A549 (cell line): Measurements from ENCODE around the gene SLC8A2. TPM values are rescaled to one million over a fixed set of nuclear protein-coding genes. Genes with fewer than 3 reads are reported as not detected.

ENCODE experiments used
- ATAC-seq, 2 experiments: fragments of 200-7000 bp in 1 of 2; fragments of >200 bp in 1 of 2; cut with Nextera tagmentation in 1 of 2; cut with Tn5 transposase in 1 of 2; 3 replicates each; pipeline versions ENCODE4 v1.8.0 to v1.9.1; 2018 to 2020; ENCODE audit warnings: mild to moderate bottlenecking in 1 of 2, moderate library complexity in 1 of 2
- CTCF ChIA-PET: fragments of 300-600 bp; sonication (Branson Sonifier 250); formaldehyde crosslinking; extraction: SDS; loops from one replicate; lab custom pipeline; 2021; ENCODE audit warnings: antibody characterized with exemption, inconsistent platforms; lab: Yijun Ruan, JAX
- POLR2A ChIA-PET: fragments of 350-600 bp; formaldehyde crosslinking; extraction: SDS; loops from one replicate; lab custom pipeline; 2021; ENCODE audit warnings: antibody characterized with exemption, inconsistent platforms; lab: Yijun Ruan, JAX
- DNase-seq, 2 experiments: peaks; one replicate each; pipeline versions ENCODE4 v3.0.0 to v3.0.0-alpha.2; 2011 to 2016; ENCODE audit warnings: low read depth in 1 of 2, low spot score in 1 of 2
- FAIRE-seq: peaks from 2 replicates; lab custom pipeline; 2011; peaks lifted over from hg19 to GRCh38; lab: Jason Lieb, UNC
- H3K27ac ChIP-seq, 2 experiments: fragments of >200 bp; sonication (Bioruptor Twin); formaldehyde crosslinking; 3 replicates each; pipeline ENCODE4 v1.5.1; 2016 to 2017
- H3K4me1 ChIP-seq: fragments of >200 bp; sonication (Bioruptor Twin); formaldehyde crosslinking; 3 replicates; pipeline ENCODE4 v1.6.1; 2016
- H3K4me2 ChIP-seq: fragments of >200 bp; sonication (Bioruptor Twin); formaldehyde crosslinking; 3 replicates; pipeline ENCODE4 v1.6.1; 2016
- H3K4me3 ChIP-seq: fragments of >200 bp; sonication (Bioruptor Twin); formaldehyde crosslinking; 3 replicates; pipeline ENCODE4 v1.5.1; 2016
- H3K9me3 ChIP-seq: fragments of >200 bp; sonication (Bioruptor Twin); formaldehyde crosslinking; 3 replicates; pipeline ENCODE4 v1.6.1; 2016
- ATOH8 ChIP-seq: fragments of 250-450 bp; sonication (Bioruptor Pico); IDR thresholded peaks from 2 replicates; pipeline ENCODE4 v1.5.0; 2020; ENCODE audit warnings: low read depth, mild to moderate bottlenecking, moderate library complexity
- CBX2 ChIP-seq: fragments of 200-600 bp; sonication (generic); IDR thresholded peaks from 2 replicates; pipeline ENCODE4 v1.6.1; 2016; ENCODE audit warnings: low read depth, mild to moderate bottlenecking, borderline replicate concordance
- CBX8 ChIP-seq: fragments of 200-600 bp; sonication (generic); IDR thresholded peaks from 2 replicates; pipeline ENCODE4 v1.6.1; 2016
- CEBPB ChIP-seq, 2 experiments: fragments of >200 bp in 1 of 2; sonication (Bioruptor Twin) in 1 of 2; formaldehyde crosslinking in 1 of 2; IDR thresholded peaks; 2 replicates each; pipeline ENCODE4 v1.6.1; 2012 to 2016
- CHD2 ChIP-seq: fragments of 150-350 bp; IDR thresholded peaks from 2 replicates; pipeline ENCODE4 v1.6.1; 2014; ENCODE audit warnings: low read length; ENCODE audit not compliant: partially characterized antibody
- CHD4 ChIP-seq: fragments of 200-600 bp; sonication (generic); IDR thresholded peaks from 2 replicates; pipeline ENCODE4 v1.6.1; 2016; ENCODE audit warnings: antibody characterized with exemption, mild to moderate bottlenecking, borderline replicate concordance
- E2F6 ChIP-seq: IDR thresholded peaks from 2 replicates; pipeline ENCODE4 v1.6.1; 2012; ENCODE audit warnings: low read depth, borderline replicate concordance
- EHF ChIP-seq: fragments of 250-450 bp; sonication (Bioruptor Pico); IDR thresholded peaks from 2 replicates; pipeline ENCODE4 v1.5.0; 2020; ENCODE audit warnings: mild to moderate bottlenecking
- EHMT2 ChIP-seq: fragments of 200-600 bp; sonication (generic); IDR thresholded peaks from 2 replicates; pipeline ENCODE4 v1.6.1; 2016; ENCODE audit warnings: antibody characterized with exemption, low read depth, mild to moderate bottlenecking, moderate library complexity
- ELK1 ChIP-seq: fragments of 150-350 bp; IDR thresholded peaks from 2 replicates; pipeline ENCODE4 v1.6.1; 2014; ENCODE audit warnings: low read depth, mild to moderate bottlenecking, low read length
- ESRRA ChIP-seq: fragments of 150-350 bp; IDR thresholded peaks from 2 replicates; pipeline ENCODE4 v1.6.1; 2014; ENCODE audit warnings: mild to moderate bottlenecking, low read length, borderline replicate concordance
- FOSB ChIP-seq: fragments of 250-450 bp; sonication (Bioruptor Pico); IDR thresholded peaks from 2 replicates; pipeline ENCODE4 v1.5.0; 2020; ENCODE audit warnings: mild to moderate bottlenecking, moderate library complexity
- FOSL2 ChIP-seq, 2 experiments: fragments of 450-650 bp in 1 of 2; fragments of >200 bp in 1 of 2; sonication (Bioruptor Twin) in 1 of 2; formaldehyde crosslinking; IDR thresholded peaks; 2 replicates each; pipeline versions ENCODE4 v1.5.0 to v1.6.1; 2016 to 2020; ENCODE audit warnings: mild to moderate bottlenecking in 1 of 2, moderate library complexity in 1 of 2
- FOXS1 ChIP-seq: fragments of 250-450 bp; sonication (Bioruptor Pico); IDR thresholded peaks from 2 replicates; pipeline ENCODE4 v1.5.0; 2020; ENCODE audit warnings: mild to moderate bottlenecking, moderate library complexity
- GATA3 ChIP-seq: IDR thresholded peaks from 2 replicates; pipeline ENCODE4 v1.6.1; 2012; ENCODE audit warnings: borderline replicate concordance
- HDAC2 ChIP-seq: fragments of 200-600 bp; sonication (generic); IDR thresholded peaks from 2 replicates; pipeline ENCODE4 v1.6.1; 2016
- HOXB5 ChIP-seq: fragments of 250-450 bp; sonication (Bioruptor Pico); IDR thresholded peaks from 2 replicates; pipeline ENCODE4 v1.5.0; 2020; ENCODE audit warnings: mild to moderate bottlenecking, moderate library complexity
- JUN ChIP-seq, 2 experiments: fragments of >200 bp; sonication (Bioruptor Twin); formaldehyde crosslinking; IDR thresholded peaks; 2 replicates in 1 of 2; 3 replicates in 1 of 2; pipeline ENCODE4 v1.6.1; 2016 to 2017
- KDM1A ChIP-seq: fragments of 200-600 bp; sonication (generic); IDR thresholded peaks from 2 replicates; pipeline ENCODE4 v1.6.1; 2016; ENCODE audit warnings: low read depth, mild to moderate bottlenecking
- KDM5A ChIP-seq: fragments of 200-600 bp; sonication (generic); IDR thresholded peaks from 2 replicates; pipeline ENCODE4 v1.6.1; 2016; ENCODE audit warnings: antibody characterized with exemption, mild to moderate bottlenecking
- MAFK ChIP-seq: fragments of 450-650 bp; IDR thresholded peaks from 2 replicates; pipeline ENCODE4 v1.6.1; 2014; ENCODE audit not compliant: partially characterized antibody
- MAX ChIP-seq: IDR thresholded peaks from 2 replicates; pipeline ENCODE4 v1.6.1; 2012
- MAZ ChIP-seq: fragments of 150-350 bp; IDR thresholded peaks from 2 replicates; pipeline ENCODE4 v1.6.1; 2014; ENCODE audit warnings: antibody characterized with exemption, low read depth, low read length, borderline replicate concordance
- NR3C1 ChIP-seq: fragments of >200 bp; sonication (Bioruptor Twin); formaldehyde crosslinking; IDR thresholded peaks from 3 replicates; pipeline ENCODE4 v1.6.1; 2017
- PHF8 ChIP-seq: fragments of 200-600 bp; sonication (generic); IDR thresholded peaks from 2 replicates; pipeline ENCODE4 v1.6.1; 2016; ENCODE audit warnings: low read depth, mild to moderate bottlenecking, antibody characterized with exemption, moderate library complexity, borderline replicate concordance
- POLR2A ChIP-seq: IDR thresholded peaks from 2 replicates; pipeline ENCODE4 v1.6.1; 2012; ENCODE audit warnings: mild to moderate bottlenecking, low read length
- POLR2AphosphoS2 ChIP-seq: conservative IDR thresholded peaks from 2 replicates; pipeline ENCODE4 v1.6.1; 2012; ENCODE audit warnings: low read length, improper control_type of control experiment, inconsistent platforms
- RARB ChIP-seq: fragments of 250-450 bp; sonication (Bioruptor Pico); IDR thresholded peaks from 2 replicates; pipeline ENCODE4 v1.8.0; 2021; ENCODE audit warnings: mild to moderate bottlenecking, moderate library complexity
- REST ChIP-seq: fragments of 200-600 bp; sonication (generic); IDR thresholded peaks from 2 replicates; pipeline ENCODE4 v1.6.1; 2016; ENCODE audit warnings: antibody characterized with exemption, mild to moderate bottlenecking, moderate library complexity
- RFX5 ChIP-seq: fragments of 450-650 bp; IDR thresholded peaks from 2 replicates; pipeline ENCODE4 v1.7.1; 2014; ENCODE audit warnings: antibody characterized with exemption, mild to moderate bottlenecking, moderate library complexity
- SMC3 ChIP-seq: fragments of >200 bp; sonication (Bioruptor Twin); formaldehyde crosslinking; IDR thresholded peaks from 3 replicates; pipeline ENCODE4 v1.6.1; 2018; ENCODE audit warnings: inconsistent platforms
- SREBF2 ChIP-seq: fragments of 450-650 bp; IDR thresholded peaks from 2 replicates; pipeline ENCODE4 v1.6.1; 2014; ENCODE audit warnings: mild to moderate bottlenecking, moderate library complexity
- TP53 ChIP-seq: fragments of 250-450 bp; sonication (Bioruptor Pico); IDR thresholded peaks from 2 replicates; pipeline ENCODE4 v1.5.0; 2021; ENCODE audit warnings: mild to moderate bottlenecking, moderate library complexity
- ZC3H11A ChIP-seq: fragments of 450-650 bp; IDR thresholded peaks from 2 replicates; pipeline ENCODE4 v1.6.1; 2014; ENCODE audit warnings: antibody characterized with exemption, mild to moderate bottlenecking
- ZNF302 ChIP-seq: fragments of 250-450 bp; sonication (Bioruptor Pico); IDR thresholded peaks from 2 replicates; pipeline ENCODE4 v1.9.0; 2021; ENCODE audit warnings: inconsistent platforms, mild to moderate bottlenecking, moderate library complexity
- ZSCAN20 ChIP-seq: fragments of 250-450 bp; sonication (Bioruptor Pico); IDR thresholded peaks from 2 replicates; pipeline ENCODE4 v1.8.0; 2022; ENCODE audit warnings: mild to moderate bottlenecking, moderate library complexity
- WGBS: methylation state at CpG from one replicate; pipeline ENCODE4 v1.1.6; 2017; ENCODE audit errors: missing lambda C conversion rate; 5-methylcytosine and 5-hydroxymethylcytosine counted together
- polyA plus RNA-seq, 4 experiments: library from polyadenylated mRNA; depleted of rRNA in 3 of 4; stranded (reverse); fragments of >200 nt; fragmentation: RNase III in 1 of 4; extraction: RNeasy Plus Mini Kit Qiagen cat#74134 plus additional on column Dnase treatment in 1 of 4; gene quantifications; 2 replicates in 3 of 4; 3 replicates in 1 of 4; pipeline ENCODE4 v1.2.3, GENCODE V29; 2011 to 2017

The SLC8A2 gene
- polyA plus RNA-seq, 2 of the 4 experiments (the other 2 are of a cell fraction), result 0.15 to 0.35 TPM

- H3K4me3 ChIP-seq, result no peak overlapping the region
- no peak for TF ChIP-seq EHMT2
- TF ChIP-seq ATOH8 (CRISPR knock-in tag), result no peak
- TF ChIP-seq HDAC2, result no peak
- TF ChIP-seq SMC3, result no peak
- TF ChIP-seq ZNF302 (CRISPR knock-in tag), result no peak
- no peak for TF ChIP-seq PHF8
- no peak for TF ChIP-seq JUN (IDR thresholded peaks at IDR 0.05)
- no peak for TF ChIP-seq MAZ
- no peak for TF ChIP-seq CHD2
- TF ChIP-seq SREBF2, result no peak
- TF ChIP-seq MAX, result no peak
- no peak for TF ChIP-seq ZC3H11A
- TF ChIP-seq NR3C1, result no peak
- TF ChIP-seq POLR2A, result no peak
- TF ChIP-seq CEBPB (IDR thresholded peaks at IDR 0.05), result no peak
- no peak for TF ChIP-seq RARB (CRISPR knock-in tag)
- no peak for TF ChIP-seq CBX2
- TF ChIP-seq EHF (CRISPR knock-in tag), result no peak
- no peak for TF ChIP-seq HOXB5 (CRISPR knock-in tag)
- TF ChIP-seq, all 56 proteins: peak for 0
- POLR2A ChIA-PET, result no interaction called here
- DNase-seq (no peak), FAIRE-seq (no peak), ATAC-seq (no peak)
- Histone ChIP-seq H3K27ac (no peak overlapping the region), H3K9me3 (no peaks in the 10 kb centered on the region), H3K4me1 (0 out of 3 replicates have a peak, but pooled peaks cover 6% of the 10 kb centered on the region), H3K4me2 (no peak overlapping the region)
- 94% methylated on average over 6 of the region's 6 CpGs for WGBS
- CTCF ChIA-PET, result interaction anchor here (0.6 to 11.0 kb wide), 8 partner anchors 10 to 252 kb away, joined by 3 to 138 read pairs (median 4); partner anchors contain the start of gene DHX34
Observed at GRCh38 chr19:47380559-47380958, 91.1 kb downstream of the SLC8A2 start.

- ATAC-seq (no peak), FAIRE-seq (no peak)
- POLR2A ChIA-PET, result no interaction called here
- Histone ChIP-seq H3K27ac (no peak overlapping the region), H3K4me2 (no peak overlapping the region), H3K4me3 (no peak overlapping the region)
- 91% methylated on average over 22 of the region's 23 CpGs for WGBS
- TF ChIP-seq KDM1A, result no peak
- no peak for TF ChIP-seq KDM5A
- TF ChIP-seq TP53 (CRISPR knock-in tag), result no peak
- no peak for TF ChIP-seq CBX8
- TF ChIP-seq ZSCAN20 (CRISPR knock-in tag), result no peak
- TF ChIP-seq REST, result no peak
- TF ChIP-seq FOXS1 (CRISPR knock-in tag), result no peak
- TF ChIP-seq E2F6, result no peak
- no peak for TF ChIP-seq FOSB
- no peak for TF ChIP-seq FOSL2 (IDR thresholded peaks at IDR 0.05)
- TF ChIP-seq FOSL2 (CRISPR knock-in tag; IDR thresholded peaks at IDR 0.05), result no peak
- no peak for TF ChIP-seq RFX5
- TF ChIP-seq POLR2AphosphoS2, result no peak
- no peak for TF ChIP-seq CHD4
- TF ChIP-seq ELK1, result no peak
- no peak for TF ChIP-seq GATA3
- TF ChIP-seq MAFK, result no peak
- no peak for TF ChIP-seq HOXB5 (CRISPR knock-in tag)
- TF ChIP-seq EHF (CRISPR knock-in tag), result no peak
- no peak for TF ChIP-seq ESRRA
- no peak for TF ChIP-seq JUN (IDR thresholded peaks at IDR 0.05)
- TF ChIP-seq, all 56 proteins: peak for 0
- DNase-seq, result no peak
- Histone ChIP-seq H3K9me3 (no peaks in the 10 kb centered on the region), H3K4me1 (0 out of 3 replicates have a peak, but pooled peaks cover 6% of the 10 kb centered on the region)
- CTCF ChIA-PET, result interaction anchor here (0.6 to 11.0 kb wide), 7 partner anchors 10 to 456 kb away, joined by 3 to 138 read pairs (median 5); no protein-coding TSS in a partner anchor
Observed at GRCh38 chr19:47379381-47379938, 92.2 kb downstream of the SLC8A2 start.
